Measurements from ENCODE around the gene SIL1. TPM values are rescaled to one million over a fixed set of nuclear protein-coding genes. Genes with fewer than 3 reads are reported as not detected.

The SIL1 gene
- total and polyA plus RNA-seq, 2 of the 8 experiments (the other 6 are each of a cell fraction or from before 2014, with no cell fraction given) = 8.3 to 12.8 TPM

DNA sequence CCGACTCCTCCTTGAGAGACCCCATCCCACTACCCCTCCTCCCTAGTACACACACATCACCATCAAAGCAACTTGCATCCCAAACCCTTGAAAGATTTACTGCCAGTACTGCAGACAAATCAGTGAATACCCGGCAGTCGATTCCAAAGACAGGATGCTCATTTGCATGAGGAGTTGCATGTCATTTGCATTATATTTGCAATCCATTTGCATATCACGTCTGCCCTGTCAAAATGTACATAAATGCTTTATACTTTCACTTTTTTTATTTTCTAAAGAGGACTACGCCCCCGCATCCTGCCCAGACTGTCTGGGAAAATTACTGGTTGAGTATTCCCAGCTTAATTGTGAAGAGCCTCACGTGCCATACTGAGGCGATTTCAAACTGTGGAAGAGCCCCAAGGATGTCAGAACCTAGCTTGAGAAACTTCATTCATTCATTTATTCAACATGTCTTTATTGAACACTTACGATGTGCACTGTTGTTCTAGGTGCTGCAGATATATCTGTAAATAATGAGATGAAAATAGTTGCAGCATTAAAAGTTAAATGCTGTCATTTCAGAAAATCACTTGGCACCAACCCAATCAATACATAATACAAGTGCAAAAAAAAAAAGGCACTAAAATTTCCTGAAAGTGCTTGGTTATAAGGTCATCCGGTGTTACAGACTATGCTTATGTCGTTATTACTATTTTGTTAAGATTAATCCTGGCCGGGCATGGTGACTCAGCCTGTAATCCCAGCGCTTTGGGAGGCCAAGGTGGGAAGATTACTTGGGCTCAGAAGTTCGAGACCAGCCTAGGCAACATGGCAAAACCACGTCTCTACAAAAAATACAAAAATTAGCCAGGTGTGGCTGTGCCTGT lies 17.2 kb upstream of the SIL1 start:
- Histone ChIP-seq H3K79me2 (ENCODE audit: control insufficient read depth in 1 of 2, insufficient read depth in 2 of 2, low read length in 2 of 2) (no peaks in the 10 kb centered on the region), H4K5ac (ENCODE audit: insufficient read length, low read depth, low read length) (no peak overlapping the region), H3K4me1 (replicated peaks in 1 of 4; ENCODE audit: control insufficient read depth in 3 of 4, insufficient read depth in 4 of 4, low read length in 3 of 4) (peaks cover 0 to 10% (median 2%) of the 10 kb centered on the region in 4 experiments; a peak in 2 of 7 replicates), H3K9me3 (ENCODE audit: insufficient read depth in 2 of 2, low read depth in 1 of 2, low read length in 1 of 2) (no peaks in the 10 kb centered on the region; a peak in 1 of 4 replicates), H3K4me3 (ENCODE audit: extremely low read depth in 1 of 4, insufficient read depth in 2 of 4, low read depth in 3 of 4, low read length in 4 of 4) (no peak overlapping the region), H4K20me1 (replicated peaks in 1 of 2; ENCODE audit: control insufficient read depth in 1 of 2, insufficient read depth in 2 of 2, low read length in 2 of 2) (no peaks in the 10 kb centered on the region), H2BK5ac (ENCODE audit: low read depth, low read length) (no peak overlapping the region), H2BK15ac (ENCODE audit: low read length) (no peak overlapping the region), H3K79me1 (ENCODE audit: low read depth, low read length) (no peaks in the 10 kb centered on the region), H3K56ac (replicated peaks; ENCODE audit: insufficient read length, low read depth, low read length) (no peak overlapping the region), H3K4me2 (ENCODE audit: insufficient read depth in 1 of 2, low read depth in 2 of 2, low read length in 2 of 2) (no peak overlapping the region), H3K36me3 (ENCODE audit: control insufficient read depth in 2 of 4, insufficient read depth in 4 of 4, low read length in 3 of 4) (no peaks in the 10 kb centered on the region), H3K18ac (ENCODE audit: extremely low read depth, low read length) (no peak overlapping the region), H3K23ac (ENCODE audit: insufficient read length) (no peak overlapping the region), H4K8ac (ENCODE audit: extremely low read depth, insufficient read depth, low read length) (no peak overlapping the region), H4K91ac (replicated peaks; ENCODE audit: insufficient read length, low read length) (no peak overlapping the region), H3K23me2 (ENCODE audit: low read depth, low read length) (no peaks in the 10 kb centered on the region), H2AK5ac (ENCODE audit: low read depth, low read length) (no peak overlapping the region), H3K14ac (ENCODE audit: insufficient read length) (no peak overlapping the region), H2BK20ac (ENCODE audit: low read length) (no peak overlapping the region), H3K27me3 (replicated peaks in 1 of 4; ENCODE audit: control insufficient read depth in 3 of 4, extremely low read depth in 1 of 4, insufficient read depth in 3 of 4, low read length in 3 of 4) (no peaks in the 10 kb centered on the region), H3K9ac (replicated peaks in 1 of 4; ENCODE audit: extremely low read depth in 1 of 4, low read depth in 3 of 4, low read length in 3 of 4) (no peak overlapping the region; a peak in 1 of 7 replicates), H2BK12ac (ENCODE audit: low read depth, low read length) (no peak overlapping the region), H2AFZ (ENCODE audit: low read length) (no peak overlapping the region), H3K27ac (ENCODE audit: low read depth, low read length) (no peak overlapping the region), H3K4ac (replicated peaks; ENCODE audit: insufficient read length, low read depth, low read length) (no peak overlapping the region), H2BK120ac (replicated peaks; ENCODE audit: low read depth, low read length) (no peak overlapping the region)
- peak; percentile 48 for FAIRE-seq
- WGBS, 2 experiments (ENCODE audit: extremely low coverage in 1 of 2, insufficient coverage in 1 of 2, insufficient read length in 1 of 2, insufficient replicate concordance in 2 of 2, low coverage in 1 of 2, low lambda C conversion rate in 2 of 2, missing lambda C conversion rate in 1 of 2) = 83% methylated on average over 15 of the region's 15 CpGs; no CpG with 5 or more reads in 1 of the 2 experiments
- DNase-seq (ENCODE audit: low read depth in 1 of 2, low spot score in 2 of 2) = no peak
- CTCF ChIA-PET (ENCODE audit: partially characterized antibody) = interaction anchor here (0.7 kb wide), 1 partner anchor 110 kb away, joined by 3 read pairs; no protein-coding TSS in a partner anchor
- POLR2A ChIA-PET (ENCODE audit: partially characterized antibody) = interaction anchor here (1.4 kb wide), 1 partner anchor 78 kb away, joined by 5 read pairs; the partner anchor contains the start of gene MATR3
- TF ChIP-seq MAX (IDR thresholded peaks at IDR 0.05) (no peak), CHD2 (IDR thresholded peaks at IDR 0.05; ENCODE audit: low read length) (no peak), SP1 (IDR thresholded peaks at IDR 0.05; ENCODE audit: low read depth, low read length) (no peak), HDAC2 (IDR thresholded peaks at IDR 0.05; ENCODE audit: borderline replicate concordance in 1 of 2, low read depth in 2 of 2, low read length in 2 of 2) (no peak), ATF3 (IDR thresholded peaks at IDR 0.05; ENCODE audit: insufficient read depth, low read depth, low read length) (no peak), SAP30 (IDR thresholded peaks at IDR 0.05; ENCODE audit: insufficient read depth, insufficient replicate concordance, low read length) (no peak), RAD21 (IDR thresholded peaks at IDR 0.05 in 1 of 2, conservative IDR thresholded peaks at IDR 0.05 in 1 of 2; ENCODE audit: low read depth in 2 of 2, low read length in 2 of 2) (no peak), ATF2 (IDR thresholded peaks at IDR 0.05; ENCODE audit: low read length) (no peak)
